Naive thymus-derived CD4-positive, alpha-beta T cell (primary cell): ENCODE results near the gene FAM216A. TPM values are rescaled to one million over a fixed set of nuclear protein-coding genes. Genes with fewer than 3 reads are reported as not detected.
A peak's percentile ranks its signal among the peaks of the same experiment; 100 is the strongest.
"Not testable (repeated sequence)": the region's sequence is repeated elsewhere in the genome, so short reads cannot be mapped to it uniquely, and the experiment has no call there.

ENCODE experiments used
- ATAC-seq: fragments of 150-1000 bp; cut with Tn5 transposase; 2 replicates; pipeline ENCODE4 v1.10.0; 2021; ENCODE audit warnings: mild to moderate bottlenecking, moderate library complexity
- CTCF ChIA-PET: fragments of 350-600 bp; sonication (Branson Sonifier 250); formaldehyde crosslinking; loops from one replicate; lab custom pipeline; 2021; ENCODE audit warnings: antibody characterized with exemption; lab: Charles Lee
- POLR2A ChIA-PET: fragments of 350-600 bp; sonication (Branson Sonifier 250); formaldehyde crosslinking; loops from one replicate; lab custom pipeline; 2021; ENCODE audit warnings: antibody characterized with exemption, inconsistent platforms; lab: Charles Lee
- DNase-seq, 9 donors: peaks; one replicate each; pipeline versions ENCODE4 v3.0.0 to v3.0.0-alpha.2; 2020 to 2022; ENCODE audit warnings: mixed read lengths in 1 of 9
- H3K27ac ChIP-seq: one replicate; pipeline ENCODE4 v1.7.0; 2013; ENCODE audit warnings: mild to moderate bottlenecking, low read depth, low read length, moderate library complexity
- H3K27me3 ChIP-seq, 2 donors: one replicate each; pipeline ENCODE4 v1.7.0; 2013; ENCODE audit warnings: low read length in 2 of 2, mild to moderate bottlenecking in 2 of 2, moderate library complexity in 2 of 2; ENCODE audit not compliant: control insufficient read depth in 2 of 2, insufficient read depth in 2 of 2
- H3K36me3 ChIP-seq, 3 experiments: 1 replicate in 2 of 3; 2 replicates in 1 of 3; pipeline ENCODE4 v1.7.0; 2013; ENCODE audit warnings: low read length in 3 of 3, mild to moderate bottlenecking in 3 of 3, moderate library complexity in 1 of 3; ENCODE audit not compliant: insufficient read depth in 3 of 3, control insufficient read depth in 2 of 3
- H3K4me1 ChIP-seq, 2 donors: one replicate each; pipeline ENCODE4 v1.7.0; 2013; ENCODE audit warnings: low read length in 2 of 2, mild to moderate bottlenecking in 2 of 2, moderate library complexity in 1 of 2; ENCODE audit not compliant: control insufficient read depth in 2 of 2, insufficient read depth in 2 of 2
- H3K4me3 ChIP-seq: 2 replicates; pipeline ENCODE4 v1.7.0; 2013; ENCODE audit warnings: mild to moderate bottlenecking, low read length
- H3K9me3 ChIP-seq, 3 experiments: 1 replicate in 2 of 3; 2 replicates in 1 of 3; pipeline ENCODE4 v1.7.0; 2013; ENCODE audit warnings: low read length in 3 of 3; ENCODE audit not compliant: control insufficient read depth in 2 of 3
- H3K27ac Mint-ChIP-seq, 9 donors: one replicate each; pipeline ENCODE4 v1.8.0; 2020 to 2022; ENCODE audit warnings: mixed read lengths in 9 of 9, mild to moderate bottlenecking in 8 of 9, moderate library complexity in 5 of 9, inconsistent platforms in 2 of 9
- H3K27me3 Mint-ChIP-seq, 5 donors: one replicate each; pipeline ENCODE4 v1.8.0; 2021 to 2022; ENCODE audit warnings: mixed read lengths in 5 of 5, mild to moderate bottlenecking in 1 of 5
- H3K36me3 Mint-ChIP-seq, 5 donors: one replicate each; pipeline ENCODE4 v1.8.0; 2020 to 2022; ENCODE audit warnings: mixed read lengths in 5 of 5, mild to moderate bottlenecking in 3 of 5, inconsistent platforms in 1 of 5
- H3K4me1 Mint-ChIP-seq, 7 donors: one replicate each; pipeline ENCODE4 v1.8.0; 2020 to 2022; ENCODE audit warnings: mixed read lengths in 7 of 7, mild to moderate bottlenecking in 3 of 7, inconsistent platforms in 1 of 7
- H3K4me3 Mint-ChIP-seq, 10 donors: one replicate each; pipeline ENCODE4 v1.8.0; 2020 to 2022; ENCODE audit warnings: mild to moderate bottlenecking in 10 of 10, mixed read lengths in 10 of 10, moderate library complexity in 6 of 10, inconsistent platforms in 2 of 10
- H3K9me3 Mint-ChIP-seq, 11 donors: one replicate each; pipeline ENCODE4 v1.8.0; 2020 to 2022; ENCODE audit warnings: mixed read lengths in 11 of 11, mild to moderate bottlenecking in 4 of 11, inconsistent platforms in 1 of 11, moderate library complexity in 1 of 11
- intact Hi-C, 2 donors: fragments of 100-400 bp; cut with micrococcal nuclease; formaldehyde crosslinking; loops; one replicate each; pipeline ENCODE4 v1.15.1; 2023
- polyA plus RNA-seq, 2 donors: library from polyadenylated mRNA; unstranded; fragments of 300-500 nt; fragmentation: Illumina TruSeq; gene quantifications; one replicate each; pipeline ENCODE4 v1.2.3, GENCODE V29; 2021
- total RNA-seq, 6 experiments: library from RNA in 5 of 6; stranded (reverse) in 5 of 6; gene quantifications; 1 replicate in 5 of 6; 2 replicates in 1 of 6; pipeline ENCODE4 v1.2.3 and lab custom pipeline; 2021 to 2026

Gene FAM216A, protein sequence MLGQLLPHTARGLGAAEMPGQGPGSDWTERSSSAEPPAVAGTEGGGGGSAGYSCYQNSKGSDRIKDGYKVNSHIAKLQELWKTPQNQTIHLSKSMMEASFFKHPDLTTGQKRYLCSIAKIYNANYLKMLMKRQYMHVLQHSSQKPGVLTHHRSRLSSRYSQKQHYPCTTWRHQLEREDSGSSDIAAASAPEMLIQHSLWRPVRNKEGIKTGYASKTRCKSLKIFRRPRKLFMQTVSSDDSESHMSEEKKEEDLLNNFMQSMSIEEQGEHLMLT
- 10 to 100 TPM in 4 of 5 experiments, 1 to 10 TPM in 1; 5.3 to 24.1 (median 23.0) TPM for total RNA-seq
- polyA plus RNA-seq = 10 to 100 TPM; 10.8 to 14.2 TPM
- 11.2 reads per million, percentile 38 among the genes with 10 or more reads in this experiment for total RNA-seq (lab: John Stamatoyannopoulos, UW)

DNA sequence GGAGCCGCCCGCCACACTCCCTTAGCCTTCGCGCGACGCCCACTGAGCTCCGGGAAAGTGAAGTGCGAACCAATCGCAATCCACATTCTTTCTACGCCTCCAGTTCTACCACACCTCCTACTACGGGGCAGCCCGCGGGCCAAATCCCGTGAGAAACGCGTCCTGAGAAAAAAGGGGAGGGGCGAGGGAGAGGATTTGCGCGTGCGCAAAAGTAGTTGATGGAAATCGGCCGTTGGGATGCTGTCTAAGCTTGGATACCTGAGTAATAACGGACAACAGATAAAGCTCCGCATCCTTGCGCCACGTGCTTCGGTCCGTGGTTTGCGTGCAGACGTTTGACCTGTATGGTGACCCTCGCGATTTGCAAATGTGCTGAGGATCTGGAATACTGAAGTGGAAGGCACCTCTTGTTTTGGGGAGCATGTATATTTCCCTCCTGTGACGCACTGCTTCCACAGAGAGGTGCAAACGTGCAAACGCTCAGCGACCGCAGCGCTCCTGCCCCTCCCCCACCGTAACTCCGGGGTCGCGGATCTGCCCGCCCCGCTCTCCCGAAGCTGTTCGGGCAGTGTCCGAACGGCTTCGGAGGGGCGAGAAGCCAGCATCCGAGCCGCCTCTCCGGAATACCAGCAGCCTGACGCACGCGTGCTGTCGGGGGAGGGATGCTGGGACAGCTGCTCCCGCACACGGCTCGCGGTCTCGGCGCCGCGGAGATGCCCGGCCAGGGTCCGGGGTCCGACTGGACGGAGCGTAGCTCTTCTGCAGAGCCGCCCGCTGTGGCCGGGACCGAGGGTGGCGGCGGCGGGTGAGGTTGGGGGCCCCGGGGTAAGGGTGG is at the start of gene FAM216A, which contains the start of gene GPN3:
FAM216A (plus strand) TSS at position 632 of the 835 bp plus-strand sequence; CDS start at position 663, 31 bp downstream.
GPN3 (minus strand) TSS at position 44 of the 835 bp plus-strand sequence. CDS start 54 bp downstream, outside the sequence.
- ChIA-PET CTCF (interaction anchor here (0.7 to 5.3 kb wide), 16 partner anchors 12 to 356 kb away, joined by 3 to 49 read pairs (median 6); partner anchors contain the start of genes ARPC3, PPP1CC, RAD9B and VPS29), POLR2A (interaction anchor here (0.5 to 5.2 kb wide), 40 partner anchors 8 to 1086 kb away, joined by 3 to 88 read pairs (median 4); partner anchors contain the start of genes ARPC3, ATP2A2, HVCN1 and PPP1CC)
- peaks cover 0 to 18% (median 0%) of the 10 kb centered on the region in 3 experiments for H3K36me3 ChIP-seq
- H3K27ac ChIP-seq = peak within 1 kb of the TSS; percentile 90
- DNase-seq (peak; percentile 83 to 98 (median 98)), ATAC-seq (peak; percentile 94)
- no peaks in the 10 kb centered on the region for H3K27me3 ChIP-seq
- no peaks in the 10 kb centered on the region for H3K27me3 Mint-ChIP-seq
- H3K36me3 Mint-ChIP-seq = peaks cover 0 to 14% (median 8%) of the 10 kb centered on the region in 5 donors
- H3K4me1 ChIP-seq = peaks cover 10 to 19% of the 10 kb centered on the region in 2 donors
- no peaks in the 10 kb centered on the region for H3K9me3 ChIP-seq
- intact Hi-C loops = loop anchor here (1.0 to 5.0 kb wide), 18 partner anchors 18 to 471 kb away; partner anchors contain the start of genes ARPC3 (in 2 of the 2), PPP1CC (in 2 of the 2), PPTC7 (in 2 of the 2) and RAD9B (in 2 of the 2)
- H3K4me3 ChIP-seq = peak within 1 kb of the TSS; percentile 95
- peaks cover 0 to 3% (median 0%) of the 10 kb centered on the region in 11 donors for H3K9me3 Mint-ChIP-seq
- peak within 1 kb of the TSS; percentile 90 to 100 (median 96) for H3K4me3 Mint-ChIP-seq
- H3K27ac Mint-ChIP-seq = peak within 1 kb of the TSS; percentile 88 to 98 (median 95)
- peaks cover 20 to 68% (median 36%) of the 10 kb centered on the region in 7 donors for H3K4me1 Mint-ChIP-seq

DNA sequence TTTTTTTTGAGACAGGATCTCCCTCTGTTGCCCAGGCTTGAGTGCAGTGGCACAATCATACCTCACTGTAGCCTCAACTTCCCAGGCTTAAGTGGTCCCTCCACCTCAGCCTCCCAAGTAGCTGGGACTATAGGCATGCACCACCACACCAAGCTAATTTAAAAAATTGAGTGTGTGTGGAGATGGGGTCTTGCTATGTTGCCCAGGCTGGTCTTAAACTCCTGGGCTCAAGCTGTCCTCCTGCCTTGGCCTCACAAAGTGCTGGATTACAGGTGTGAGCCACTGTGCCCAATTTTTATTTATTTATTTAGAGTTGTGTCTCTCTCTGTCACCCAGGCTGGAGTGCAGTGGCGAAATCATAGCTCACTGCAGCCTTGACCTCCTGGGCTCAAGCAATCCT is 48.0 kb upstream of the FAM216A start:
- H3K4me1 ChIP-seq, H3K9me3 Mint-ChIP-seq, H3K36me3 Mint-ChIP-seq, H3K27me3 ChIP-seq, H3K4me3 Mint-ChIP-seq, POLR2A ChIA-PET, DNase-seq, H3K36me3 ChIP-seq, H3K4me3 ChIP-seq, H3K9me3 ChIP-seq, intact Hi-C loops, H3K27ac ChIP-seq, ATAC-seq, H3K27ac Mint-ChIP-seq, H3K4me1 Mint-ChIP-seq: not testable (repeated sequence)
- CTCF ChIA-PET = interaction anchor here (1.1 to 2.0 kb wide), 2 partner anchors 11 to 1982 kb away, joined by 3 to 8 read pairs; no protein-coding TSS in a partner anchor
- H3K27me3 Mint-ChIP-seq = peaks cover 0 to 32% (median 0%) of the 10 kb centered on the region in 5 donors

DNA sequence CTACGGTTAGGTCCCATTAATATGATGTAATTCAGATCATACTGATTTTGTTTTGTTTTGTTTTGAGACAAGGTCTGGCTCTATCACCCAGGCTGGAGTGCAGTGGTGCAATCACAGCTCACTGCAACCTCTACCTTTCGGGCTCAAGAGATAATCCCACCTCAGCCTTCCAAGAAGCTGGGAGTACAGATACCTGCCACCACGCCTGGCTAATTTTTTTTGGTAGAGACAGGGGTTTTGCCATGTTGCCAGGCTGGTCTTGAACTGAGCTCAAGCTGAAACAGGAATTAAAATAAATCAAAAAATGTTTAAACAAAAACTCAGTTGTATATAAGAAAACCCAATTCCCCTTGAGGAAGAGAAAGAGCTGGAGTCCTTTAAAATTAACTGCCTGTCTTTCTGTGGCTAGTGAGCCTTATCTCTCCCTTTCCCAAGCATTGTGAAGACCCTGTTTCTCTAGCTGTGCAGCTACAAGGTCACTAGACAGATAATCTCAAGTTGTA is 47.4 kb upstream of the FAM216A start:
- Mint-ChIP-seq H3K27ac (no peak overlapping the region), H3K4me1 (no peaks in the 10 kb centered on the region), H3K4me3 (no peak overlapping the region), H3K27me3 (peaks cover 0 to 32% (median 0%) of the 10 kb centered on the region in 5 donors), H3K9me3 (no peaks in the 10 kb centered on the region), H3K36me3 (no peaks in the 10 kb centered on the region)
- H3K36me3 ChIP-seq = no peaks in the 10 kb centered on the region
- no peak for DNase-seq
- no peak for ATAC-seq
- intact Hi-C loops = no loop called here
- H3K27ac ChIP-seq = no peak overlapping the region
- POLR2A ChIA-PET = no interaction called here
- H3K4me3 ChIP-seq = no peak overlapping the region
- H3K4me1 ChIP-seq = no peaks in the 10 kb centered on the region
- CTCF ChIA-PET = interaction anchor here (1.1 to 2.0 kb wide), 2 partner anchors 10 to 1981 kb away, joined by 3 to 8 read pairs; no protein-coding TSS in a partner anchor
- no peaks in the 10 kb centered on the region for H3K27me3 ChIP-seq
- no peaks in the 10 kb centered on the region for H3K9me3 ChIP-seq

DNA sequence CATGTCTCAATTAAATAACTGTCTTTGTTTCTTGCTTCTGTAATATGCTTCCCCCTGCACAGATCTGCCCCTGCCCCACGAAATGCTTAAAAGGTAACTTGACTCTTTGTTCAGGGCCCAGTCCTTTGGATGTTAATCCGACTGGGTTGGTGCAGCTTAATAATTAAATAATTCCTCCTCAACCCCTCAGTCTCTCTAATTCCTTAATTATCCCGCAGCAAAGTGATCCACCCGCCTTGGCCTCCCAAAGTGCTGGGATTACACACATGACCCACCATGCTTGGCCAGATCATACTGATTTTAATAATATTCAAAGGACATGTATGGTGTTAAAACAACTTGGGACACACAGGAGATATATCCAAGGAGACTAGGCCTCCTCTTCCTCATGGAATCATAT is 46.9 kb upstream of the FAM216A start:
- intact Hi-C loops = no loop called here
- CTCF ChIA-PET = interaction anchor here (1.1 to 2.0 kb wide), 2 partner anchors 9 to 1981 kb away, joined by 3 to 8 read pairs; no protein-coding TSS in a partner anchor
- DNase-seq (no peak), ATAC-seq (no peak)
- no peaks in the 10 kb centered on the region for H3K27me3 ChIP-seq
- Mint-ChIP-seq H3K27ac (no peak overlapping the region), H3K4me3 (no peak overlapping the region), H3K27me3 (peaks cover 0 to 32% (median 0%) of the 10 kb centered on the region in 5 donors), H3K36me3 (no peaks in the 10 kb centered on the region), H3K9me3 (no peaks in the 10 kb centered on the region), H3K4me1 (no peaks in the 10 kb centered on the region)
- no peaks in the 10 kb centered on the region for H3K9me3 ChIP-seq
- H3K4me3 ChIP-seq = no peak overlapping the region
- H3K36me3 ChIP-seq = no peaks in the 10 kb centered on the region
- POLR2A ChIA-PET = no interaction called here
- H3K4me1 ChIP-seq = no peaks in the 10 kb centered on the region
- no peak overlapping the region for H3K27ac ChIP-seq

DNA sequence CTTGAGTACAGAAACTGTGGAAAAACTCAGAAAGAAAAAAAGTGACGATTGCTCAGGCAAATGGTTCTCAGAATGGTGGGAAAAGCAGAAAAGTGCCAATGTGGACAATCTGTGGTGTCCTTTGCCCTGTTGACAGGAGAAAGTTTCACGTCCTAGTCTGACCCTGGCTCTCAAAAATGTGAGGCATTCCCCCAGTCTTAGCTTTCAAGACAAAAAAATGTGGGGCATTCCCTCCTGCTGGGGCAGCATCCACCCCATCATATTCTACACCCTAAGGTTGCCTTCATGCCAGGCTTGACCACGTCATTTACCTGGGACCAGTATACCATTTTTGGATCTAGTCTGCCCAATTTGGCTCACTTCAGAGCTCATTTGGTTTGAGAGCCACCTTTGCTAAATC is 44.4 kb upstream of the FAM216A start:
- Mint-ChIP-seq H3K9me3 (no peaks in the 10 kb centered on the region), H3K27me3 (peaks cover 0 to 30% (median 0%) of the 10 kb centered on the region in 5 donors), H3K4me1 (no peaks in the 10 kb centered on the region), H3K36me3 (no peaks in the 10 kb centered on the region), H3K27ac (no peak overlapping the region), H3K4me3 (no peak overlapping the region)
- Histone ChIP-seq H3K36me3 (no peaks in the 10 kb centered on the region), H3K4me3 (no peak overlapping the region), H3K27me3 (no peaks in the 10 kb centered on the region), H3K9me3 (no peaks in the 10 kb centered on the region), H3K4me1 (no peaks in the 10 kb centered on the region), H3K27ac (no peak overlapping the region)
- intact Hi-C loops = no loop called here
- ChIA-PET POLR2A (interaction anchor here (0.9 to 1.7 kb wide), 2 partner anchors 16 to 43 kb away, joined by 3 to 5 read pairs; partner anchors contain the start of gene GPN3), CTCF (no interaction called here)
- DNase-seq = no peak
- no peak for ATAC-seq

DNA sequence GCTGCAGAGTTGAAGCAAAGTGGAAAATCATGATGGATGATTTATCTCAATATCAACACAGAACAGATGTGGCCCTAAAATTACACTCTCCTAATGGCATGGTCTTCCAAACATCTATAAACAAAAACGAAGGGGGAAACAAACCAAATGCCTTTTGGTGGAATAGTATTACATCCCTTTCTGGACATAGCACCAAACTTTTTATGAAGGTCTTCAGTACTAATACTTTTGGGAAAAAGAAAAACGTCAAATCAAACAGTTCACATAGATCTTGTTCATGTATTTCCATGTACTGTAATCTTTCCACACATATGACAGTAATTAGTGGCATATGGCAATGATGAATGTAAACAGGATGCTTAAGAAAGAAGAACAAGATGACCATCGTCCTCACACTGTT is 42.2 kb upstream of the FAM216A start:
- intact Hi-C loops = no loop called here
- ATAC-seq (no peak), DNase-seq (no peak)
- no peak overlapping the region for H3K27ac ChIP-seq
- no peak overlapping the region for H3K4me3 Mint-ChIP-seq
- CTCF ChIA-PET = interaction anchor here (0.7 kb wide), 1 partner anchor 979 kb away, joined by 3 read pairs; no protein-coding TSS in a partner anchor
- no peak overlapping the region for H3K27ac Mint-ChIP-seq
- no peaks in the 10 kb centered on the region for H3K9me3 ChIP-seq
- H3K27me3 ChIP-seq = no peaks in the 10 kb centered on the region
- POLR2A ChIA-PET = no interaction called here
- H3K4me1 ChIP-seq = no peaks in the 10 kb centered on the region
- H3K4me3 ChIP-seq = no peak overlapping the region
- H3K4me1 Mint-ChIP-seq = peaks cover 0 to 4% (median 0%) of the 10 kb centered on the region in 7 donors
- H3K36me3 Mint-ChIP-seq = no peaks in the 10 kb centered on the region
- no peaks in the 10 kb centered on the region for H3K36me3 ChIP-seq
- H3K27me3 Mint-ChIP-seq = peaks cover 0 to 20% (median 0%) of the 10 kb centered on the region in 5 donors
- H3K9me3 Mint-ChIP-seq = no peaks in the 10 kb centered on the region
